HPDE6-E6E7 (cell line): ENCODE measurements around the gene TNS4.

Source experiments
- DNase-seq: peaks from one replicate; pipeline ENCODE4 v3.0.0; 2011; ENCODE audit warnings: missing footprints; ENCODE audit errors: extremely low spot score

TNS4 gene

GRCh38 chr17:40437095-40437732 lies 64.2 kb downstream of the TNS4 start:
- DNase-seq: no peak

- DNase-seq: no peak
These were observed 64.8 kb downstream of the TNS4 start for GRCh38 chr17:40436636-40437035.

- DNase-seq: no peak
These were observed 67.6 kb downstream of the TNS4 start for GRCh38 chr17:40433551-40434415.

- DNase-seq: no peak
These were observed 68.4 kb downstream of the TNS4 start for GRCh38 chr17:40432864-40433528.

- no peak for DNase-seq
These were observed 70.2 kb downstream of the TNS4 start for GRCh38 chr17:40431231-40431602.

- DNase-seq: no peak
These were observed 70.9 kb downstream of the TNS4 start for GRCh38 chr17:40430272-40431230.

GRCh38 chr17:40427002-40427491 lies 74.4 kb downstream of the TNS4 start:
- no peak for DNase-seq
